Bronchial epithelial cell (primary cell): ENCODE results near the gene DOK5. TPM values are rescaled to one million over a fixed set of nuclear protein-coding genes. Genes with fewer than 3 reads are reported as not detected.

Experiments used
- DNase-seq: peaks from one replicate; pipeline ENCODE4 v3.0.0-alpha.2; 2010; ENCODE audit warnings: low read depth
- FAIRE-seq: peaks from 2 replicates; lab custom pipeline; 2011; peaks lifted over from hg19 to GRCh38; lab: Jason Lieb, UNC
- H3K27me3 ChIP-seq: 2 replicates; pipeline ENCODE4 v1.5.1; 2011; ENCODE audit warnings: low read length; ENCODE audit not compliant: control insufficient read depth, insufficient read depth
- H3K36me3 ChIP-seq: 2 replicates; pipeline ENCODE4 v1.5.1; 2011; ENCODE audit warnings: low read length; ENCODE audit not compliant: control insufficient read depth, insufficient read depth
- H3K4me3 ChIP-seq: 2 replicates; pipeline ENCODE4 v1.5.1; 2011; ENCODE audit warnings: mild to moderate bottlenecking, low read depth, low read length, control low read depth
- CTCF ChIP-seq: IDR thresholded peaks from 2 replicates; pipeline ENCODE4 v1.5.1; 2011; ENCODE audit warnings: mild to moderate bottlenecking, moderate library complexity, low read length, control low read depth, inconsistent platforms; ENCODE audit not compliant: insufficient read depth, severe bottlenecking
- total RNA-seq: library from RNA; depleted of rRNA; stranded (reverse); fragments of >200 nt; gene quantifications from 2 replicates; pipeline ENCODE4 v1.2.1, GENCODE V29; 2014

DOK5 gene
- total RNA-seq, 1 donor from 2014 or later: not detected

GRCh38 chr20:54506643-54507042 lies 31.2 kb downstream of the DOK5 start:
- no peak for TF ChIP-seq CTCF
- no peak for FAIRE-seq
- DNase-seq: no peak
- H3K4me3 ChIP-seq: no peak overlapping the region
- no peaks in the 10 kb centered on the region for H3K27me3 ChIP-seq
- no peaks in the 10 kb centered on the region for H3K36me3 ChIP-seq

- no peak for TF ChIP-seq CTCF
- H3K4me3 ChIP-seq: no peak overlapping the region
- no peak for DNase-seq
- no peaks in the 10 kb centered on the region for H3K27me3 ChIP-seq
- H3K36me3 ChIP-seq: no peaks in the 10 kb centered on the region
- no peak for FAIRE-seq
Observed at GRCh38 chr20:54510541-54511129, 35.2 kb downstream of the DOK5 start.

GRCh38 chr20:54512694-54513093 lies 37.3 kb downstream of the DOK5 start:
- H3K4me3 ChIP-seq: no peak overlapping the region
- no peak for TF ChIP-seq CTCF
- H3K36me3 ChIP-seq: no peaks in the 10 kb centered on the region
- H3K27me3 ChIP-seq: no peaks in the 10 kb centered on the region
- DNase-seq (no peak), FAIRE-seq (no peak)

DNA sequence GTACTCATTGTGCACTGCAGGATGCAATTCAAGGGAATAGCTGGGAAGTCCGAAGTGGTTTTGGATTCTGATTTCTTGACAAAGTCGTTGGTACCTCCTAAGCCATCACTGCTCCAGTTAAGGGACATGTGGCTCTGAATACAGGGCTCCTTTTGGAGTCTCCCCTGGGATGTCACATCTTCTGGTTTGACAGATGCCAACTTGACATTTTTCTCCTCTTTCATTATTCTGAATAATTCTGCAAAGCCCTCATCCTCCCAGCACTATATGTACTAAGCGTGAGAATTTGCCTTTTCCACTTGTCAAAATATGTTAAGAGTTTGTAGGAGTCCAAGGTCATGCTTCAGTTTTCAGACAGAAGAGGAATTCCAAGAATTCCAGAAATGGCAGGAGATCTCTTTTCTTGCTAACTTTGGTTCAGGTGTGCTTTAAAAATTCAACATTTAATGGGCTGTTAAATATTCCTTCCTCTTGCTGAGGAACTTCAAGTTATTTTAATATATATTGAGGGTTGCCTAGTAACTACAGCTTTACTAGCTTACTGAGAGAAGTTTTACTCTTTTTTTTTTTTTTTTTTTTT lies 38.7 kb downstream of the DOK5 start:
- FAIRE-seq: no peak
- no peaks in the 10 kb centered on the region for H3K27me3 ChIP-seq
- no peaks in the 10 kb centered on the region for H3K36me3 ChIP-seq
- no peak overlapping the region for H3K4me3 ChIP-seq
- no peak for TF ChIP-seq CTCF
- DNase-seq: no peak

- no peak for TF ChIP-seq CTCF
- H3K4me3 ChIP-seq: no peak overlapping the region
- no peak for FAIRE-seq
Observed at GRCh38 chr20:54515793-54516628, 40.6 kb downstream of the DOK5 start.

More at GRCh38 chr20:54515793-54516628, 40.6 kb downstream of the DOK5 start:
- DNase-seq: no peak
- Histone ChIP-seq H3K27me3 (no peaks in the 10 kb centered on the region), H3K36me3 (no peaks in the 10 kb centered on the region)
